Neural cell (in vitro differentiated cells): ENCODE measurements around the gene TLR6. TPM values are rescaled to one million over a fixed set of nuclear protein-coding genes. Genes with fewer than 3 reads are reported as not detected.

Experiments used
- H2AFZ ChIP-seq: fragments of 200-600, 300-800 bp; sonication (generic), shearing (Covaris generic); 2 replicates; pipeline ENCODE4 v1.6.0; 2014; ENCODE audit warnings: low read depth, mild to moderate bottlenecking, antibody characterized with exemption, low read length, moderate library complexity
- H3F3A ChIP-seq: fragments of 200-600 bp; shearing (Covaris generic); 2 replicates; pipeline ENCODE4 v1.6.1; 2016; ENCODE audit warnings: mild to moderate bottlenecking, moderate library complexity, mixed read lengths, antibody characterized with exemption, low read length; ENCODE audit not compliant: insufficient read depth, poor library complexity, severe bottlenecking
- H3K27ac ChIP-seq: fragments of 200-600, 300-800 bp; sonication (generic), shearing (Covaris generic); 2 replicates; pipeline ENCODE4 v1.5.1; 2014; ENCODE audit warnings: mild to moderate bottlenecking, low read length, moderate library complexity
- H3K27me3 ChIP-seq: fragments of 300-800, 200-600 bp; sonication (generic), shearing (Covaris generic); 2 replicates; pipeline ENCODE4 v1.6.0; 2014; ENCODE audit warnings: mild to moderate bottlenecking, low read depth, low read length, moderate library complexity; ENCODE audit not compliant: insufficient read depth
- H3K36me3 ChIP-seq: fragments of 300-800, 200-600 bp; sonication (generic), shearing (Covaris generic); 2 replicates; pipeline ENCODE4 v1.5.1; 2014; ENCODE audit warnings: mild to moderate bottlenecking, antibody characterized with exemption, low read length, moderate library complexity; ENCODE audit not compliant: insufficient read depth
- H3K4me2 ChIP-seq: fragments of 300-800, 200-600 bp; sonication (generic), shearing (Covaris generic); 2 replicates; pipeline ENCODE4 v1.6.0; 2014; ENCODE audit warnings: mild to moderate bottlenecking, low read length
- H3K4me3 ChIP-seq: fragments of 300-800, 200-600 bp; sonication (generic), shearing (Covaris generic); 2 replicates; pipeline ENCODE4 v1.5.1; 2014; ENCODE audit warnings: mild to moderate bottlenecking, low read length, moderate library complexity
- H3K79me2 ChIP-seq: fragments of 200-600 bp; shearing (Covaris generic); replicated peaks from 2 replicates; pipeline ENCODE4 v1.6.0; 2014; ENCODE audit warnings: mild to moderate bottlenecking, low read length, moderate library complexity; ENCODE audit not compliant: insufficient read depth
- H3K9ac ChIP-seq: fragments of 300-800, 200-600 bp; sonication (generic), shearing (Covaris generic); 2 replicates; pipeline ENCODE4 v1.6.1; 2016; ENCODE audit warnings: mild to moderate bottlenecking, low read length, mixed read lengths
- H3K9me2 ChIP-seq: fragments of 200-600 bp; shearing (Covaris generic); 2 replicates; pipeline ENCODE4 v1.6.1; 2016; ENCODE audit warnings: mild to moderate bottlenecking, low read length, mixed read lengths; ENCODE audit not compliant: insufficient read depth
- H3K9me3 ChIP-seq: fragments of 200-600, 300-800 bp; sonication (generic), shearing (Covaris generic); 2 replicates; pipeline ENCODE4 v1.6.1; 2016; ENCODE audit warnings: mild to moderate bottlenecking, mixed run types, low read length, moderate library complexity, mixed read lengths
- H4K20me1 ChIP-seq: fragments of 200-600 bp; shearing (Covaris generic); 2 replicates; pipeline ENCODE4 v1.6.1; 2016; ENCODE audit warnings: mild to moderate bottlenecking, mixed run types; ENCODE audit not compliant: insufficient read depth
- CTCF ChIP-seq: fragments of 450-650 bp; IDR thresholded peaks from 2 replicates; pipeline ENCODE4 v1.5.1; 2014; ENCODE audit warnings: antibody characterized with exemption, mild to moderate bottlenecking, moderate library complexity; ENCODE audit not compliant: poor library complexity, severe bottlenecking
- EP300 ChIP-seq: fragments of 450-650 bp; conservative IDR thresholded peaks from 2 replicates; pipeline ENCODE4 v1.6.1; 2014; ENCODE audit warnings: antibody characterized with exemption, mild to moderate bottlenecking, moderate library complexity; ENCODE audit not compliant: poor library complexity, severe bottlenecking
- EZH2 ChIP-seq: fragments of 200-600, 300-800 bp; shearing (Covaris generic), sonication (generic); IDR thresholded peaks from 2 replicates; pipeline ENCODE4 v1.6.1; 2014; ENCODE audit warnings: antibody characterized with exemption, low read length, borderline replicate concordance, mild to moderate bottlenecking; ENCODE audit not compliant: insufficient read depth, poor library complexity, severe bottlenecking
- MXI1 ChIP-seq: fragments of 450-650 bp; conservative IDR thresholded peaks from 2 replicates; pipeline ENCODE4 v1.6.1; 2014; ENCODE audit warnings: antibody characterized with exemption, mild to moderate bottlenecking; ENCODE audit not compliant: poor library complexity, severe bottlenecking
- POLR2AphosphoS5 ChIP-seq: IDR thresholded peaks from 2 replicates; pipeline ENCODE4 v1.6.1; 2012
- RAD21 ChIP-seq: fragments of 450-650 bp; conservative IDR thresholded peaks from 2 replicates; pipeline ENCODE4 v1.6.1; 2014; ENCODE audit warnings: antibody characterized with exemption, mild to moderate bottlenecking, moderate library complexity
- REST ChIP-seq: IDR thresholded peaks from 2 replicates; pipeline ENCODE4 v1.6.1; 2012; ENCODE audit warnings: borderline replicate concordance
- SMC3 ChIP-seq: fragments of 450-650 bp; conservative IDR thresholded peaks from 2 replicates; pipeline ENCODE4 v1.6.1; 2014; ENCODE audit warnings: antibody characterized with exemption, mild to moderate bottlenecking, moderate library complexity; ENCODE audit not compliant: poor library complexity
- TAF1 ChIP-seq: IDR thresholded peaks from 2 replicates; pipeline ENCODE4 v1.6.1; 2012; ENCODE audit warnings: low read depth
- polyA plus RNA-seq: library from polyadenylated mRNA; depleted of rRNA; stranded (reverse); fragments of >200 nt; gene quantifications from 2 replicates; pipeline ENCODE4 v1.2.3, GENCODE V29; 2014

The TLR6 gene
- polyA plus RNA-seq, 1 donor from 2014 or later, result not detected

DNA sequence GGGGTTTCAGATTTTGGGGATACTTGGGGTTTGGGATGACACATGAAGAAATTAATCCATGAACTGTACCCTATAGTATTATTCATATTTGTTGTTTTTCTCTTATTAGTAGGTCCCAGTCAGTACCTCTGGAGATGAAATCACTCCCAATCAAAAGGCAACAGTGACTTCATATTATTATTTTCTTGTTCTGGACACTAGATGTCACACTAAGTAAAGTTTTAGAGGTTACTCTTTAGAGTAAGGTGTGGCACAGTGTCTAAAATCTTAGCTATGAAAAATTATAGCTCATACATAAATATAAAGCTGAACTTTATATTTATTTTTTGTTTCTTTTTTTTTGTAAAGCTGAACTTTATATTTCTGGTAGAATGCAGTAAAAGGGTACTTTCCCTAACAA, 46.1 kb upstream of the TLR6 start:
- Histone ChIP-seq H3K9me3 (no peaks in the 10 kb centered on the region), H3F3A (no peaks in the 10 kb centered on the region), H3K27ac (no peak overlapping the region), H3K27me3 (no peaks in the 10 kb centered on the region), H3K9me2 (no peaks in the 10 kb centered on the region), H3K4me3 (no peak overlapping the region), H3K36me3 (no peaks in the 10 kb centered on the region), H3K4me2 (no peak overlapping the region), H2AFZ (no peak overlapping the region), H4K20me1 (no peaks in the 10 kb centered on the region), H3K9ac (no peak overlapping the region), H3K79me2 (no peaks in the 10 kb centered on the region)
- TF ChIP-seq EP300 (no peak), SMC3 (peak; percentile 86), MXI1 (no peak), RAD21 (peak; percentile 85), TAF1 (no peak), POLR2AphosphoS5 (no peak), CTCF (peak; percentile 78), EZH2 (no peak), REST (no peak)

GRCh38 chr4:38902221-38902620, 45.6 kb upstream of the TLR6 start:
- H3K4me2 ChIP-seq, result no peak overlapping the region
- TF ChIP-seq SMC3 (no peak), REST (no peak), CTCF (no peak), POLR2AphosphoS5 (no peak), MXI1 (no peak), TAF1 (no peak), RAD21 (no peak), EZH2 (no peak), EP300 (no peak)
- H3K27me3 ChIP-seq, result no peaks in the 10 kb centered on the region
- no peaks in the 10 kb centered on the region for H4K20me1 ChIP-seq
- no peaks in the 10 kb centered on the region for H3K9me2 ChIP-seq
- H3K79me2 ChIP-seq, result no peaks in the 10 kb centered on the region
- no peaks in the 10 kb centered on the region for H3K36me3 ChIP-seq
- H3K9me3 ChIP-seq, result no peaks in the 10 kb centered on the region
- H3K9ac ChIP-seq, result no peak overlapping the region
- no peaks in the 10 kb centered on the region for H3F3A ChIP-seq
- no peak overlapping the region for H3K27ac ChIP-seq
- no peak overlapping the region for H2AFZ ChIP-seq
- H3K4me3 ChIP-seq, result no peak overlapping the region
